Heart right ventricle (tissue), 16 donors: ENCODE data around the gene UXT. TPM values are rescaled to one million over a fixed set of nuclear protein-coding genes. Genes with fewer than 3 reads are reported as not detected.

Experiments used
- ATAC-seq, 8 donors: fragments of 200-7000 bp; cut with Tn5 transposase; one replicate each; pipeline ENCODE4 v1.9.1; 2020; ENCODE audit warnings: mild to moderate bottlenecking in 8 of 8, moderate library complexity in 8 of 8, moderate number of reproducible peaks in 1 of 8
- DNase-seq, 2 donors: peaks; one replicate each; pipeline ENCODE4 v3.0.0-alpha.2; 2020
- H3K27ac ChIP-seq, 10 donors: fragments of 200-600 bp; sonication (generic) in 2 of 10; one replicate each; pipeline versions ENCODE4 v1.5.0 to v1.8.0; 2020 to 2022; ENCODE audit warnings: mild to moderate bottlenecking in 3 of 10
- H3K27me3 ChIP-seq, 7 donors: fragments of 200-600 bp; one replicate each; pipeline ENCODE4 v1.8.0; 2021 to 2022; ENCODE audit warnings: mild to moderate bottlenecking in 2 of 7
- H3K36me3 ChIP-seq, 9 donors: fragments of 200-600 bp; sonication (generic) in 1 of 9; one replicate each; pipeline versions ENCODE4 v1.5.0 to v1.8.0; 2020 to 2022; ENCODE audit warnings: mild to moderate bottlenecking in 2 of 9
- H3K4me1 ChIP-seq, 9 donors: fragments of 200-600 bp; sonication (generic) in 1 of 9; one replicate each; pipeline versions ENCODE4 v1.5.0 to v1.8.0; 2020 to 2022; ENCODE audit warnings: mild to moderate bottlenecking in 4 of 9
- H3K4me3 ChIP-seq, 10 donors: fragments of 200-600 bp; sonication (generic) in 2 of 10; one replicate each; pipeline versions ENCODE4 v1.5.0 to v1.8.0; 2020 to 2022; ENCODE audit warnings: mild to moderate bottlenecking in 7 of 10, moderate library complexity in 2 of 10
- H3K9me3 ChIP-seq, 11 donors: fragments of 200-600 bp in 10 of 11; sonication (generic) in 2 of 11; one replicate each; pipeline versions ENCODE4 v1.5.0 to v1.8.0; 2013 to 2022; ENCODE audit warnings: mild to moderate bottlenecking in 2 of 11, control low read depth in 1 of 11, moderate library complexity in 1 of 11
- CTCF ChIP-seq, 9 donors: fragments of 200-600 bp; sonication (generic) in 2 of 9; IDR thresholded peaks; one replicate each; pipeline versions ENCODE4 v1.5.0 to v1.8.0; 2021 to 2022; ENCODE audit warnings: antibody characterized with exemption in 9 of 9, mild to moderate bottlenecking in 5 of 9, moderate library complexity in 1 of 9
- WGBS, 2 donors: extraction: QIAGEN DNeasy Blood & Tissue Kit; methylation state at CpG; one replicate each; pipeline ENCODE4 v1.1.7; 2013; ENCODE audit warnings: inconsistent platforms in 1 of 2; 5-methylcytosine and 5-hydroxymethylcytosine counted together
- intact Hi-C, 10 donors: fragments of 100-400 bp; cut with DNase I; formaldehyde crosslinking; loops; one replicate each; pipeline versions ENCODE4 v1.11.1 to v1.14.2; 2022
- polyA plus RNA-seq, 2 donors: library from polyadenylated mRNA; stranded (reverse); fragments of 200-250 nt; gene quantifications; one replicate each; pipeline ENCODE4 v1.2.3, GENCODE V29; 2013
- total RNA-seq, 10 donors: library from RNA; stranded (reverse); fragmentation: NEBNext Ultra II Directional in 3 of 10; extraction: Animal tissue kit (Norgen Biotek cat#: 25700) in 3 of 10; gene quantifications; one replicate each; pipeline versions ENCODE4 v1.2.1 to v1.2.4, GENCODE V29; 2021 to 2023
- donor health status: Arrhythmogenic right ventricular cardiomyopathy.
- donor health status: ischemic (EF 13 %, LVEDD 7.1; RV severe dilation, severe dysfunction).
- donor health status: healthy with polysubstance abuse.
- donor health status: DM: no; HTN: yes; CAD: no.
- donor health status: DM: no; HTN: no; CAD: no.
- donor health status: ischemic (EF 25% LVEDD 6.9; RV normal size, moderate dysfunction).
- donor health status: ischemic (EF 25% LVEDD 5.7; RV mildly dilated, moderate dysfunction).
- donor health status: healthy.
- donor health status: DM: yes; HTN: yes; CAD: no.
- donor health status: Ischemic cardiomyopathy.
- donor health status: ischemic (EF 35%, LVEDD 5.7; RV mildly dilated, moderate dysfunction).
- donor health status: nonischemic (EF 11% LVEDD 7.7; RV severe dilation, severe dysfunction).
- donor health status: DM: yes; HTN: yes; CAD: no.
- donor health status: PGD.
- donor health status: ischemic (EF 29% LVEDD 5.4; RV normal size, mild dysfunction).
- donor health status: nonischemic (EF 23%, LVEDD 6.1; RV moderate dilation, normal function).

Gene UXT
- total and polyA plus RNA-seq, 12 donors, result 84.1 to 242 (median 92.1) TPM

DNA sequence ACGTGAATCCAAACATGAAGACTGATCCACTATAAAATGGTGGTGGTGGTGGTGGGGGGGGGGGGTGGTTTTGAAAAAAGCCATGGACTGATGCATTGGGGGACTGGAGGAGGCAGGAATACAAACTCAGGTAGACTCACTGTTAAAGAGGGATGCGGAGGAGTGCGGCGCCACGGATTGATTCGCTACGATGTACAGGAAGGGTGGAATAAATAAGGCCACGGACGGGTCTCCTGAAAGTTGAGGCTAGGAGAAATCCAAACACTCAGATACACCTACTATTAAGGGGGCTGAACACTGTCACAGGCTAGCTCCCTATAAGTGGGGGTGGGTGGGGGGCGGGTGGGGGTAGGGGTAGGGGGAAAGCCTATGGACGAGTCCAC lies 9.2 kb downstream of the UXT start:
- no peaks in the 10 kb centered on the region for H3K9me3 ChIP-seq
- no peak for DNase-seq

DNA sequence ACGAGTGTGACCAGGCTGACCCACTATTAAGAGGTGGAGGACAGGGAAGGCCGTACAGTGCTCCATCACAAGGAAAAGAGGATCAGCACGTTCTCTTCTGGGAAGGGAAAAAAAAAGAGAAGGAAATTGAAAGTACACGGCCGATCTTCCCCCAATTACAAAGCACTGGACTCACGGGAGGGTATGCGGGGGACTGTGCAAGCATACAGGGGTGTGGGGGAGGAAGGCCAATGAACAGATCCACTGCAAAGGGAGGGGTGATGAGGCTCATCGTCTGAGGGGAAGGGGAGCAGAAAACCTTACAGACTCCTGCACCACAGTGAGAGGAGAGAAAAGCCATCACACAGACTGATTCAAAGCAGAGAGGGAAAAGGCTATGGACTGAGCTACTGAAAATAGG lies 9.7 kb downstream of the UXT start:
- Histone ChIP-seq H3K36me3 (peaks cover 0 to 24% (median 0%) of the 10 kb centered on the region in 9 donors), H3K27me3 (no peaks in the 10 kb centered on the region), H3K9me3 (no peaks in the 10 kb centered on the region), H3K27ac (peak overlapping the region in 1 of 10 donors; percentile 88), H3K4me3 (peak overlapping the region in 7 of 10 donors; percentile 46 to 78 (median 70)), H3K4me1 (peaks cover 0 to 33% (median 8%) of the 10 kb centered on the region in 9 donors)
- DNase-seq (no peak), ATAC-seq (no peak)
- TF ChIP-seq CTCF (IDR thresholded peaks at IDR 0.05), result no peak
- 20 to 34% methylated on average over 8 of the region's 8 CpGs for WGBS, 2 donors
- intact Hi-C loops, result loop anchor here in 7 of 10 donors (5.0 to 10.0 kb wide), 4 partner anchors 74 to 376 kb away; partner anchors contain the start of gene ARAF (in 5 of the 7)

More for the DNA sequence above, 9.2 kb downstream of the UXT start:
- no peak for TF ChIP-seq CTCF (IDR thresholded peaks at IDR 0.05)
- Histone ChIP-seq H3K4me3 (peak overlapping the region; percentile 46 to 78 (median 68)), H3K27ac (peak overlapping the region in 8 of 10 donors; percentile 72 to 89 (median 86)), H3K27me3 (no peaks in the 10 kb centered on the region), H3K4me1 (peaks cover 0 to 29% (median 8%) of the 10 kb centered on the region in 9 donors), H3K36me3 (peaks cover 0 to 25% (median 0%) of the 10 kb centered on the region in 9 donors)
- WGBS, 2 donors, result 0 to 3% methylated on average over 9 to 11 of the region's 11 CpGs
- no peak for ATAC-seq
- intact Hi-C loops, result loop anchor here in 9 of 10 donors (5.0 to 10.0 kb wide), 9 partner anchors 75 to 1265 kb away; partner anchors contain the start of genes ARAF (in 6 of the 9), ZNF81 (in 2 of the 9), CDK16 (in 1 of the 9) and PIM2 (in 1 of the 9)

GRCh38 chrX:47648376-47648775 lies 10.6 kb downstream of the UXT start:
- WGBS, 2 donors, result 91 to 96% methylated on average over 2 of the region's 2 CpGs

DNA sequence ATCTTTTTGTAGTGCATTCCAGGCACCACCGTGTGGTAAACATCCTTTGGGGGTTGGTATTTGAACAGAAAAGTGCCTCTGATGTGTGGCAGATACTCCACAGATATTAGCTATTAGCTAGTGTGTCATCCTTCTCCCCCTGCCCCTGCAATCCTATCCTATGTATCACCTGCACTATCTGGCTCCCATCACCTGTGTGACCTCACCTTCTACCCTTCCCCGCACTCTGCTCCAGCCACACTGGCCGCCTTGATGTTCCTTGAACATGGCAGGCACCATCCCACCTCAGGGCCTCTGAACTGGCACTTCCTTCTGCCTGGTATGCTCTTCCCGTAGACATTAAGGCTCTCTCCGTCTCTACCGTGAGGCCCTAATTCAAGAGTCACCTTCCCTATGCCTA lies 12.3 kb downstream of the UXT start:
- H3K36me3 ChIP-seq, result peaks cover 0 to 7% (median 0%) of the 10 kb centered on the region in 9 donors
- intact Hi-C loops, result loop anchor here in 7 of 10 donors (5.0 to 10.0 kb wide), 4 partner anchors 72 to 378 kb away; partner anchors contain the start of gene ARAF (in 5 of the 7)
- no peaks in the 10 kb centered on the region for H3K9me3 ChIP-seq
- H3K4me1 ChIP-seq, result peaks cover 0 to 38% (median 12%) of the 10 kb centered on the region in 9 donors
- no peak for TF ChIP-seq CTCF (IDR thresholded peaks at IDR 0.05)
- WGBS, 2 donors, result 77 to 78% methylated on average over 6 of the region's 6 CpGs
- no peak for ATAC-seq
- H3K27ac ChIP-seq, result no peak overlapping the region
- no peak for DNase-seq
- H3K27me3 ChIP-seq, result no peaks in the 10 kb centered on the region
- no peak overlapping the region for H3K4me3 ChIP-seq

More at GRCh38 chrX:47648376-47648775, 10.6 kb downstream of the UXT start:
- H3K4me3 ChIP-seq, result no peak overlapping the region
- DNase-seq (no peak), ATAC-seq (no peak)
- TF ChIP-seq CTCF (IDR thresholded peaks at IDR 0.05), result no peak
- no peaks in the 10 kb centered on the region for H3K9me3 ChIP-seq
- no peaks in the 10 kb centered on the region for H3K27me3 ChIP-seq
- H3K4me1 ChIP-seq, result peaks cover 0 to 42% (median 12%) of the 10 kb centered on the region in 9 donors
- intact Hi-C loops, result loop anchor here in 7 of 10 donors (5.0 to 10.0 kb wide), 4 partner anchors 74 to 376 kb away; partner anchors contain the start of gene ARAF (in 5 of the 7)
- H3K27ac ChIP-seq, result no peak overlapping the region
- H3K36me3 ChIP-seq, result peaks cover 0 to 16% (median 0%) of the 10 kb centered on the region in 9 donors
